Endometrial microvascular endothelial cells (primary cell): ENCODE results near the gene CR1. TPM values are rescaled to one million over a fixed set of nuclear protein-coding genes. Genes with fewer than 3 reads are reported as not detected.

Source experiments
- total RNA-seq: library from RNA; depleted of rRNA; stranded (reverse); fragments of >200 nt; gene quantifications from one replicate; pipeline ENCODE4 v1.2.3, GENCODE V29; 2015; ENCODE audit errors: inconsistent ontology term

The CR1 gene
- total RNA-seq, 1 donor from 2014 or later, result not detected

Other genes with a start within 250 kb of the CR1 start
- 180 TPM for gene CD55, start 174.5 kb upstream of the CR1 start, total RNA-seq
- gene CR2, start 41.8 kb upstream of the CR1 start, total RNA-seq, result not detected
- gene CR1L, start 149.0 kb downstream of the CR1 start, total RNA-seq, result not detected